Suprapubic skin (tissue), 4 donors: Measurements from ENCODE around the gene VTI1A. TPM values are rescaled to one million over a fixed set of nuclear protein-coding genes. Genes with fewer than 3 reads are reported as not detected.

Source experiments
- DNase-seq, 2 donors: peaks; one replicate each; pipeline ENCODE4 v3.0.0-alpha.2; 2019; ENCODE audit warnings: low spot score in 2 of 2
- H3K27ac ChIP-seq: fragments of 200-600 bp; sonication (generic); one replicate; pipeline ENCODE4 v1.5.1; 2019
- H3K27me3 ChIP-seq: fragments of 200-600 bp; sonication (generic); one replicate; pipeline ENCODE4 v1.5.1; 2019
- H3K36me3 ChIP-seq: fragments of 200-600 bp; sonication (generic); one replicate; pipeline ENCODE4 v1.5.1; 2019
- H3K4me1 ChIP-seq: fragments of 200-600 bp; sonication (generic); one replicate; pipeline ENCODE4 v1.5.1; 2019
- H3K4me3 ChIP-seq: fragments of 200-600 bp; sonication (generic); one replicate; pipeline ENCODE4 v1.5.1; 2019; ENCODE audit warnings: mild to moderate bottlenecking
- H3K9me3 ChIP-seq: fragments of 200-600 bp; sonication (generic); one replicate; pipeline ENCODE4 v1.5.1; 2019
- EP300 ChIP-seq: sonication (generic); formaldehyde crosslinking; IDR thresholded peaks from one replicate; pipeline ENCODE4 v1.6.1; 2017; ENCODE audit warnings: antibody characterized with exemption
- POLR2A ChIP-seq, 2 donors: fragments of 450-650 bp; IDR thresholded peaks; one replicate each; pipeline ENCODE4 v1.6.1; 2017; ENCODE audit warnings: antibody characterized with exemption in 2 of 2, mild to moderate bottlenecking in 2 of 2, moderate library complexity in 2 of 2
- POLR2AphosphoS5 ChIP-seq, 3 donors: sonication (generic); formaldehyde crosslinking; IDR thresholded peaks; one replicate each; pipeline ENCODE4 v1.6.1; 2017; ENCODE audit warnings: antibody characterized with exemption in 3 of 3
- WGBS: methylation state at CpG from one replicate; pipeline ENCODE4 v1.1.5; 2018; 5-methylcytosine and 5-hydroxymethylcytosine counted together
- total RNA-seq, 4 donors: library from RNA; depleted of rRNA; stranded (reverse); fragments of >200 nt; gene quantifications; one replicate each; pipeline ENCODE4 v1.1.0, GENCODE V29; 2016
- TF ChIP-seq, protein P1 (sequence below), 2 donors: fragments of 200-600 bp in 1 of 2; fragments of 450-650 bp in 1 of 2; sonication (generic) in 1 of 2; IDR thresholded peaks; one replicate each; pipeline ENCODE4 v1.5.1; 2016 to 2019; ENCODE audit warnings: antibody characterized with exemption in 2 of 2, mild to moderate bottlenecking in 1 of 2, moderate library complexity in 1 of 2

Gene VTI1A
- total RNA-seq, 4 donors from 2014 or later = 43.0 to 81.0 (median 49.2) TPM

DNA sequence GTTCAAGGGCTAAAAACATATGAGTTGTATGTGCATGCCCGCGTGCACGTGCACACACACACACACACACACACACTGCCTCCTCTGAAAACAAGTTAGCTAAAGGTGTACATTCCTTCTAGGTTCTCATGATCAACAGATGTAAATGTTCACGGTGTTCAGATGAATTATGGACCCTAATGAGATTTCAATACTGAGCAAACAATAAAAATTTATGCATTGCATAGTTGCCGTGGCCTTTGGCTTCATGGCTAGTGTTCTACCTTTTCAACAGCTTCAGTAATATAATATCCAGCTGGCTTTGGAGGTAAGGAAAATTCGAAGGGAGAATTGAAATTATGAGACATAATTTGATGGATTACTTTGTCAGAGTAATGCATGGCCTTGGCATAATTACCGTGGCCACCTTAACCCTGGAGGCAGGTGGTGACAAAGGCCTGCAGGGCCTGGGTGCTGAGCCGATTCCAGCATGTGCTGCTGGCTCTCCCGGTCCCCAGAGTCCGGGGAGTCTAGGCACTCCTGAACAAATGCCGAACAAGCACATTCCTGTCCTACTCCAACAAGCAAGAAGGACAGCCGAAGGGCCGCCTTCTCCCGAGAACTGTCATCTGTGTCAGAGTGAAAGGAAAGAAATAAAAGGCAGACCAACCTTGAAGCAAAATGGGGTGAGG is 336.5 kb downstream of the VTI1A start:
- no peak overlapping the region for H3K4me3 ChIP-seq
- no peak for DNase-seq
- WGBS = 47% methylated on average over 14 of the region's 14 CpGs

DNA sequence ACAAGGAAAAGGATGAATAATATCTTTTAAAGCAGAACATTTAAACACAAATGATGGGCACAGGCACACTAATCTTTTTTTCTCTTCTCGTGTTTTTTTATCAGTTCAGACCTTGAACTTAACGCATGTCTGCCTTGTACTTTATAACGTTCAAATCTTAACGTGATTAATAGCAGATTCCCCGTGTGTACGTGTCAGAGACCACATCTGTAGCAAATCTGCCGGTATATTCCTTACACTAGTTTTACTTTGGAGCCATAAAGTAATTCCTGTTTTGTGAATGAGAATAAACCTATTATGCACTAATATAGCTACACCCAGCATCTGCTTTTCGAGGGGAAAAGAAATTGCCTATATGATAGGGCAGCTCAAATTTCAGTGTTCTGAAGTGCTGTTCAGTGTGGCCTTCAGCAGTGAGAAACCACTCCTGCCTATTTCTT is 337.0 kb downstream of the VTI1A start:
- DNase-seq = no peak
- H3K27me3 ChIP-seq = no peaks in the 10 kb centered on the region
- H3K27ac ChIP-seq = no peak overlapping the region
- no peaks in the 10 kb centered on the region for H3K9me3 ChIP-seq
- WGBS = 39% methylated on average over 8 of the region's 8 CpGs
- H3K4me3 ChIP-seq = no peak overlapping the region
- no peaks in the 10 kb centered on the region for H3K4me1 ChIP-seq
- TF ChIP-seq POLR2A (IDR thresholded peaks at IDR 0.05) (no peak), EP300 (no peak), POLR2AphosphoS5 (IDR thresholded peaks at IDR 0.05) (no peak)
- TF ChIP-seq, protein P1, sequence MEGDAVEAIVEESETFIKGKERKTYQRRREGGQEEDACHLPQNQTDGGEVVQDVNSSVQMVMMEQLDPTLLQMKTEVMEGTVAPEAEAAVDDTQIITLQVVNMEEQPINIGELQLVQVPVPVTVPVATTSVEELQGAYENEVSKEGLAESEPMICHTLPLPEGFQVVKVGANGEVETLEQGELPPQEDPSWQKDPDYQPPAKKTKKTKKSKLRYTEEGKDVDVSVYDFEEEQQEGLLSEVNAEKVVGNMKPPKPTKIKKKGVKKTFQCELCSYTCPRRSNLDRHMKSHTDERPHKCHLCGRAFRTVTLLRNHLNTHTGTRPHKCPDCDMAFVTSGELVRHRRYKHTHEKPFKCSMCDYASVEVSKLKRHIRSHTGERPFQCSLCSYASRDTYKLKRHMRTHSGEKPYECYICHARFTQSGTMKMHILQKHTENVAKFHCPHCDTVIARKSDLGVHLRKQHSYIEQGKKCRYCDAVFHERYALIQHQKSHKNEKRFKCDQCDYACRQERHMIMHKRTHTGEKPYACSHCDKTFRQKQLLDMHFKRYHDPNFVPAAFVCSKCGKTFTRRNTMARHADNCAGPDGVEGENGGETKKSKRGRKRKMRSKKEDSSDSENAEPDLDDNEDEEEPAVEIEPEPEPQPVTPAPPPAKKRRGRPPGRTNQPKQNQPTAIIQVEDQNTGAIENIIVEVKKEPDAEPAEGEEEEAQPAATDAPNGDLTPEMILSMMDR (IDR thresholded peaks at IDR 0.05) = no peak
- H3K36me3 ChIP-seq = no peaks in the 10 kb centered on the region

More for the DNA sequence above, 336.5 kb downstream of the VTI1A start:
- H3K36me3 ChIP-seq = no peaks in the 10 kb centered on the region
- no peaks in the 10 kb centered on the region for H3K4me1 ChIP-seq
- TF ChIP-seq EP300 (no peak), POLR2A (IDR thresholded peaks at IDR 0.05) (no peak), POLR2AphosphoS5 (IDR thresholded peaks at IDR 0.05) (no peak)
- TF ChIP-seq, protein P1 (IDR thresholded peaks at IDR 0.05) = no peak
- no peaks in the 10 kb centered on the region for H3K9me3 ChIP-seq
- H3K27ac ChIP-seq = no peak overlapping the region
- no peaks in the 10 kb centered on the region for H3K27me3 ChIP-seq

DNA sequence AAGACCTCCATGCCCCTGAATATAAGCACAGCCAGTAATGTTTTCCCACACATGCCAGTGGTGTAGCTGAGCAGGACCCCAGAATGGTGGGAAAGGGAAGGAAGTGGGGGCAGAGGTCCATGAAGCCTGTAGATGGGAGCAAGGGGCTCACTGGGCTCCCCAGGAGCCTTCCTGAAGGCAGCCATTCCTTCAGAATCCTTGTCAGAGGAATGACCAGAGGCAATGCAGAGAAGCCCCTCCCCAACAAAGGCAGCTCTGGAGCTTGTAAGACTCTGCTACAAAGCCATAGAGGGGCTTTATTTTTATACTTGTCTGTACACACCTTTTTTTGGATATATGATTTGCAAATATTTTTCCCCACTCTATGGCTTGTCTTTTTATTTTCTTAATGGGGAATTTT is 338.1 kb downstream of the VTI1A start:
- Histone ChIP-seq H3K27ac (no peak overlapping the region), H3K36me3 (no peaks in the 10 kb centered on the region), H3K4me1 (no peaks in the 10 kb centered on the region), H3K27me3 (no peaks in the 10 kb centered on the region), H3K4me3 (no peak overlapping the region), H3K9me3 (no peaks in the 10 kb centered on the region)
- DNase-seq = no peak
- TF ChIP-seq, protein P1 (IDR thresholded peaks at IDR 0.05) = no peak
- TF ChIP-seq EP300 (no peak), POLR2AphosphoS5 (IDR thresholded peaks at IDR 0.05) (no peak), POLR2A (IDR thresholded peaks at IDR 0.05) (no peak)

DNA sequence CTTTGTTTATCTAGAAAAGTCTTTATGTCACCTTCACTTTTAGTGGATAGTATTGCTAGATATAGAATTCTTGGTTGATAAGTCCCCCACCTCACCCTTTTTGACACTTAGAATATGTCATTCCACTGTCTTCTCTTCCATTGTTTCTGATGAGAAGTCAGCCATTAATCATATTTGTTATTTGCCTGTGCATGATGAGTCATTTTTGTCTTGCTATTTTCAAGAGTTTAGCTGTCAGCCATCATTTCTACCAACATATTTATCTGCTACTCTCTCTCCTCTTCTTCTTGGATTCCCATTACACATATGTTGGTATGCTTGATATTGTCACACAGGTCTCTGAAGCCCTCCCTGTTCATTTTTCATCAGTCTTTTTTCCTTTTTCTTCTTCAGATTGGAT is 342.2 kb downstream of the VTI1A start:
- Histone ChIP-seq H3K4me1 (peaks cover 17% of the 10 kb centered on the region), H3K27ac (no peak overlapping the region), H3K36me3 (no peaks in the 10 kb centered on the region), H3K4me3 (no peak overlapping the region), H3K27me3 (no peaks in the 10 kb centered on the region), H3K9me3 (no peaks in the 10 kb centered on the region)
- TF ChIP-seq, protein P1 (IDR thresholded peaks at IDR 0.05) = no peak
- no peak for TF ChIP-seq EP300
- TF ChIP-seq POLR2AphosphoS5 (IDR thresholded peaks at IDR 0.05) = no peak
- no peak for TF ChIP-seq POLR2A (IDR thresholded peaks at IDR 0.05)
- DNase-seq = no peak

DNA sequence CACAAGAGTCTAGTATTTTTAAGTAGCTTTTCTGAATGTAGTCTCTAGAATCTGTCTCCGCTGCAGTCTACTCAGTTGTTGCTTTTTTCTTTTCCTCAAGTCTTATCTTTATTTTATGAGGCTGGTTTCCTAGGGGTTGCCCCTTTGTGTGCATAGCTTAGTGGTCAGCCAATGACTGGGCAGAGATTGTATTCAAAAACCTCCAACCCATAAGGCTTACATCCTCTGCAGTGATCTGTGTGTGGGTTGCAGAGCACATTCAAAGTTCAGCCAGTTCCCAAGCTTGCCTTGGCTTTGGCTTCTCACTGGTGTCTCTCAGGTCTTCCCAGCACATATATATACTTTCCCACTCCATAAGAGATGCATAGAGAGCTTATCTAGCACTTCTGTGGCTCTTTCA is 343.0 kb downstream of the VTI1A start:
- no peaks in the 10 kb centered on the region for H3K9me3 ChIP-seq
- H3K27ac ChIP-seq = no peak overlapping the region
- DNase-seq = no peak
- TF ChIP-seq, protein P1 (IDR thresholded peaks at IDR 0.05) = no peak
- TF ChIP-seq POLR2A (IDR thresholded peaks at IDR 0.05) (no peak), POLR2AphosphoS5 (IDR thresholded peaks at IDR 0.05) (no peak), EP300 (no peak)
- H3K36me3 ChIP-seq = no peaks in the 10 kb centered on the region
- WGBS = 100% methylated on average over 1 of the region's 1 CpG
- H3K27me3 ChIP-seq = no peaks in the 10 kb centered on the region
- H3K4me3 ChIP-seq = no peak overlapping the region
- H3K4me1 ChIP-seq = peaks cover 17% of the 10 kb centered on the region
